ENCODE data around the gene GAL3ST1. TPM values are rescaled to one million over a fixed set of nuclear protein-coding genes. Genes with fewer than 3 reads are reported as not detected.
A peak's percentile ranks its signal among the peaks of the same experiment; 100 is the strongest.

GAL3ST1 gene
- total RNA-seq, 4 donors from 2014 or later = 5.6 to 24.2 (median 8.7) TPM

DNA sequence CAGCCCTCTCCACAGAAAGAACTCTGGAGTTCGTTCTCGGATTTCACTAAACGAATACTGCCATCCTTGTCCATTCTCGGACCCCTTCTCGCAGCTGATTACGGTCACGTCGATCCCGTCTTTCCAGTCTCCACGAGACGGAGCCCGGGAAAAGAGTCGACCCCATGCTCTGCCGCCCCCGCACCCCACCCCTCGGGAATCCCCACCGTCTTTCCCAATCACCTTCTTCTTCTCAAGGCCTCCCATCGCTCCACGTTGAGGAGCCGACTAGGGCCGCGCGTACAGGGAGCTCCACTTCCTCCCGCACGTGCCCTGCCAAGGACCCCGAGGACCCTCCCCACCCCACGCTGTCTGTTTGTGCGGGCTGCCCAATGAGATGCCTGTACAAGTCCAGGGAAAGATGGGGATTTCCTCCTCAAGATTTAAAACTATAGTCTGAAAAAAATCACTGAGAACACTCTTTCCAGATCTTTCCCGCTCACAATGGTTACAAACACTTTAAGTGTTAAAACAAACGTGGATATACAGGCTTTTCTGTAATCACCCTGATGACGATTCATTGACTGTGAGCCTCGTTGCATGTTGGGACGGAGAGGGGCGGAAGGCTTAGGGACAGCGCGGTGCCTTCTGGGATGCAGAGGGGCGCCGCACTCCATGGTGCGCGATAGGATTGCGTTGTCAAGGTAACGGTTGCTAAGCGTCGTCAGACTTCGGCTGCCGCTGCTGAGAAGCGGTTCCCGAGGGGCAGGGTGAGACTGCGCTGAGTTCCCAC lies 17.3 kb upstream of the GAL3ST1 start, which contains the start of gene PES1:
Gene PES1, minus strand, starts transcription at position 323 of the 772 bp plus-strand sequence. Its CDS starts 77 bp downstream, at position 246.
- H3K27ac ChIP-seq = peak within 1 kb of the TSS; percentile 70 to 82 (median 78)
- peak; percentile 34 for TF ChIP-seq POLR2A (IDR thresholded peaks at IDR 0.05)
- TF ChIP-seq EP300 (IDR thresholded peaks at IDR 0.05; ENCODE audit: low read depth) = no peak
- TF ChIP-seq, protein P1, sequence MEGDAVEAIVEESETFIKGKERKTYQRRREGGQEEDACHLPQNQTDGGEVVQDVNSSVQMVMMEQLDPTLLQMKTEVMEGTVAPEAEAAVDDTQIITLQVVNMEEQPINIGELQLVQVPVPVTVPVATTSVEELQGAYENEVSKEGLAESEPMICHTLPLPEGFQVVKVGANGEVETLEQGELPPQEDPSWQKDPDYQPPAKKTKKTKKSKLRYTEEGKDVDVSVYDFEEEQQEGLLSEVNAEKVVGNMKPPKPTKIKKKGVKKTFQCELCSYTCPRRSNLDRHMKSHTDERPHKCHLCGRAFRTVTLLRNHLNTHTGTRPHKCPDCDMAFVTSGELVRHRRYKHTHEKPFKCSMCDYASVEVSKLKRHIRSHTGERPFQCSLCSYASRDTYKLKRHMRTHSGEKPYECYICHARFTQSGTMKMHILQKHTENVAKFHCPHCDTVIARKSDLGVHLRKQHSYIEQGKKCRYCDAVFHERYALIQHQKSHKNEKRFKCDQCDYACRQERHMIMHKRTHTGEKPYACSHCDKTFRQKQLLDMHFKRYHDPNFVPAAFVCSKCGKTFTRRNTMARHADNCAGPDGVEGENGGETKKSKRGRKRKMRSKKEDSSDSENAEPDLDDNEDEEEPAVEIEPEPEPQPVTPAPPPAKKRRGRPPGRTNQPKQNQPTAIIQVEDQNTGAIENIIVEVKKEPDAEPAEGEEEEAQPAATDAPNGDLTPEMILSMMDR (IDR thresholded peaks at IDR 0.05) = no peak
- TF ChIP-seq POLR2AphosphoS5 (IDR thresholded peaks at IDR 0.05) = peak; percentile 32 to 67 (median 35)
- H3K36me3 ChIP-seq = peaks cover 0 to 22% (median 11%) of the 10 kb centered on the region in 4 donors
- peak; percentile 96 for DNase-seq
- H3K9me3 ChIP-seq = no peaks in the 10 kb centered on the region
- H3K4me3 ChIP-seq = peak within 1 kb of the TSS; percentile 61 to 95 (median 81)
- H3K27me3 ChIP-seq = no peaks in the 10 kb centered on the region
- 0 to 1% methylated on average over 3 to 49 of the region's 49 CpGs for WGBS, 2 donors (ENCODE audit: low coverage in 1 of 2)
- peaks cover 0 to 13% (median 10%) of the 10 kb centered on the region in 4 donors for H3K4me1 ChIP-seq
- intact Hi-C loops (cut with DNase I; ENCODE audit: low total_unique reads) (no loop called here), in situ Hi-C loops (cut with MboI; ENCODE audit: low pct_ligation_motif_present in 1 of 4, low pct_unique_long_range_greater_than_20kb in 1 of 4, low sequenced_read_pairs in 3 of 4) (no loop called here)

- DNase-seq = no peak
- H3K27me3 ChIP-seq = no peaks in the 10 kb centered on the region
- peaks cover 0 to 28% (median 14%) of the 10 kb centered on the region in 4 donors for H3K36me3 ChIP-seq
- WGBS, 2 donors (ENCODE audit: low coverage in 1 of 2) = 4 to 40% methylated on average over 1 to 14 of the region's 14 CpGs
- H3K4me3 ChIP-seq = peak overlapping the region; percentile 61 to 95 (median 81)
- intact Hi-C loops (cut with DNase I; ENCODE audit: low total_unique reads) = no loop called here
- H3K9me3 ChIP-seq = no peaks in the 10 kb centered on the region
- peaks cover 0 to 13% (median 10%) of the 10 kb centered on the region in 4 donors for H3K4me1 ChIP-seq
- H3K27ac ChIP-seq = peak overlapping the region; percentile 70 to 82 (median 78)
- in situ Hi-C loops (cut with MboI; ENCODE audit: low pct_ligation_motif_present in 1 of 4, low pct_unique_long_range_greater_than_20kb in 1 of 4, low sequenced_read_pairs in 3 of 4) = no loop called here
- no peak for TF ChIP-seq POLR2A (IDR thresholded peaks at IDR 0.05)
- TF ChIP-seq, protein P1 (IDR thresholded peaks at IDR 0.05) = no peak
Observed at GRCh38 chr22:30591191-30591587, 16.7 kb upstream of the GAL3ST1 start.

- intact Hi-C loops (cut with DNase I; ENCODE audit: low total_unique reads) = loop anchor here (1.0 kb wide), 1 partner anchor 17 kb away; no protein-coding TSS in a partner anchor
- no peak for DNase-seq
- Histone ChIP-seq H3K36me3 (peaks cover 0 to 69% (median 24%) of the 10 kb centered on the region in 4 donors), H3K27ac (no peak overlapping the region), H3K27me3 (no peaks in the 10 kb centered on the region), H3K4me1 (peaks cover 0 to 13% (median 10%) of the 10 kb centered on the region in 4 donors), H3K4me3 (no peak overlapping the region), H3K9me3 (no peaks in the 10 kb centered on the region)
- TF ChIP-seq, protein P1 (IDR thresholded peaks at IDR 0.05) = no peak
- TF ChIP-seq POLR2AphosphoS5 (IDR thresholded peaks at IDR 0.05) (no peak), EP300 (IDR thresholded peaks at IDR 0.05; ENCODE audit: low read depth) (no peak), POLR2A (IDR thresholded peaks at IDR 0.05) (no peak)
- 96% methylated on average over 8 of the region's 8 CpGs; no CpG with 5 or more reads in 1 of the 2 donors for WGBS, 2 donors (ENCODE audit: low coverage in 1 of 2)
- in situ Hi-C loops (cut with MboI; ENCODE audit: low pct_ligation_motif_present in 1 of 4, low pct_unique_long_range_greater_than_20kb in 1 of 4, low sequenced_read_pairs in 3 of 4) = no loop called here
Observed at GRCh38 chr22:30586414-30586813, 11.9 kb upstream of the GAL3ST1 start.

- in situ Hi-C loops (cut with MboI; ENCODE audit: low pct_ligation_motif_present in 1 of 4, low pct_unique_long_range_greater_than_20kb in 1 of 4, low sequenced_read_pairs in 3 of 4) (no loop called here), intact Hi-C loops (cut with DNase I; ENCODE audit: low total_unique reads) (no loop called here)
- no peaks in the 10 kb centered on the region for H3K27me3 ChIP-seq
- WGBS, 2 donors (ENCODE audit: low coverage in 1 of 2) = 90 to 91% methylated on average over 4 to 15 of the region's 15 CpGs
- no peak overlapping the region for H3K4me3 ChIP-seq
- no peaks in the 10 kb centered on the region for H3K4me1 ChIP-seq
- no peak overlapping the region for H3K27ac ChIP-seq
- TF ChIP-seq POLR2A (IDR thresholded peaks at IDR 0.05) (no peak), EP300 (IDR thresholded peaks at IDR 0.05; ENCODE audit: low read depth) (no peak), POLR2AphosphoS5 (IDR thresholded peaks at IDR 0.05) (no peak)
- TF ChIP-seq, protein P1 (IDR thresholded peaks at IDR 0.05) = no peak
- no peaks in the 10 kb centered on the region for H3K9me3 ChIP-seq
- DNase-seq = no peak
- peaks cover 0 to 88% (median 42%) of the 10 kb centered on the region in 4 donors for H3K36me3 ChIP-seq
Observed at GRCh38 chr22:30584441-30584840, 10.0 kb upstream of the GAL3ST1 start.

All from transverse colon (tissue), 4 donors.